ENCODE data around the gene THAP4. TPM values are rescaled to one million over a fixed set of nuclear protein-coding genes. Genes with fewer than 3 reads are reported as not detected.

THAP4 gene
- total RNA-seq, 3 donors from 2014 or later: 35.3 to 45.9 (median 38.1) TPM

- Histone ChIP-seq H3K4me3 (no peak overlapping the region), H3K9me3 (no peaks in the 10 kb centered on the region), H3K27me3 (no peaks in the 10 kb centered on the region), H3K27ac (no peak overlapping the region), H3K4me1 (no peaks in the 10 kb centered on the region), H3K36me3 (no peaks in the 10 kb centered on the region)
- intact Hi-C loops (cut with DNase I; ENCODE audit: low total_unique reads): no loop called here
- TF ChIP-seq POLR2AphosphoS5 (IDR thresholded peaks at IDR 0.05): no peak
- no peak for TF ChIP-seq POLR2A (IDR thresholded peaks at IDR 0.05)
- TF ChIP-seq, protein P1, sequence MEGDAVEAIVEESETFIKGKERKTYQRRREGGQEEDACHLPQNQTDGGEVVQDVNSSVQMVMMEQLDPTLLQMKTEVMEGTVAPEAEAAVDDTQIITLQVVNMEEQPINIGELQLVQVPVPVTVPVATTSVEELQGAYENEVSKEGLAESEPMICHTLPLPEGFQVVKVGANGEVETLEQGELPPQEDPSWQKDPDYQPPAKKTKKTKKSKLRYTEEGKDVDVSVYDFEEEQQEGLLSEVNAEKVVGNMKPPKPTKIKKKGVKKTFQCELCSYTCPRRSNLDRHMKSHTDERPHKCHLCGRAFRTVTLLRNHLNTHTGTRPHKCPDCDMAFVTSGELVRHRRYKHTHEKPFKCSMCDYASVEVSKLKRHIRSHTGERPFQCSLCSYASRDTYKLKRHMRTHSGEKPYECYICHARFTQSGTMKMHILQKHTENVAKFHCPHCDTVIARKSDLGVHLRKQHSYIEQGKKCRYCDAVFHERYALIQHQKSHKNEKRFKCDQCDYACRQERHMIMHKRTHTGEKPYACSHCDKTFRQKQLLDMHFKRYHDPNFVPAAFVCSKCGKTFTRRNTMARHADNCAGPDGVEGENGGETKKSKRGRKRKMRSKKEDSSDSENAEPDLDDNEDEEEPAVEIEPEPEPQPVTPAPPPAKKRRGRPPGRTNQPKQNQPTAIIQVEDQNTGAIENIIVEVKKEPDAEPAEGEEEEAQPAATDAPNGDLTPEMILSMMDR (IDR thresholded peaks at IDR 0.05): no peak
- no peak for DNase-seq (ENCODE audit: low spot score in 2 of 2)
Measured at GRCh38 chr2:241607162-241607885, 29.6 kb downstream of the THAP4 start.

GRCh38 chr2:241606186-241606585 lies 30.8 kb downstream of the THAP4 start:
- DNase-seq (ENCODE audit: low spot score in 2 of 2): no peak
- H3K9me3 ChIP-seq: no peaks in the 10 kb centered on the region
- H3K4me3 ChIP-seq: no peak overlapping the region
- intact Hi-C loops (cut with DNase I; ENCODE audit: low total_unique reads): no loop called here
- H3K36me3 ChIP-seq: peaks cover 8% of the 10 kb centered on the region
- H3K4me1 ChIP-seq: no peaks in the 10 kb centered on the region
- no peak for TF ChIP-seq POLR2AphosphoS5 (IDR thresholded peaks at IDR 0.05)
- TF ChIP-seq, protein P1 (IDR thresholded peaks at IDR 0.05): no peak
- no peak for TF ChIP-seq POLR2A (IDR thresholded peaks at IDR 0.05)
- H3K27ac ChIP-seq: no peak overlapping the region
- H3K27me3 ChIP-seq: no peaks in the 10 kb centered on the region

- no peaks in the 10 kb centered on the region for H3K27me3 ChIP-seq
- H3K4me1 ChIP-seq: no peaks in the 10 kb centered on the region
- no peak overlapping the region for H3K4me3 ChIP-seq
- intact Hi-C loops (cut with DNase I; ENCODE audit: low total_unique reads): no loop called here
- TF ChIP-seq POLR2A (IDR thresholded peaks at IDR 0.05): no peak
- TF ChIP-seq POLR2AphosphoS5 (IDR thresholded peaks at IDR 0.05): no peak
- TF ChIP-seq, protein P1 (IDR thresholded peaks at IDR 0.05): no peak
- H3K27ac ChIP-seq: no peak overlapping the region
- no peak for DNase-seq (ENCODE audit: low spot score in 2 of 2)
- H3K9me3 ChIP-seq: no peaks in the 10 kb centered on the region
- peaks cover 8% of the 10 kb centered on the region for H3K36me3 ChIP-seq
Measured at GRCh38 chr2:241603686-241604085, 33.3 kb downstream of the THAP4 start.

DNA sequence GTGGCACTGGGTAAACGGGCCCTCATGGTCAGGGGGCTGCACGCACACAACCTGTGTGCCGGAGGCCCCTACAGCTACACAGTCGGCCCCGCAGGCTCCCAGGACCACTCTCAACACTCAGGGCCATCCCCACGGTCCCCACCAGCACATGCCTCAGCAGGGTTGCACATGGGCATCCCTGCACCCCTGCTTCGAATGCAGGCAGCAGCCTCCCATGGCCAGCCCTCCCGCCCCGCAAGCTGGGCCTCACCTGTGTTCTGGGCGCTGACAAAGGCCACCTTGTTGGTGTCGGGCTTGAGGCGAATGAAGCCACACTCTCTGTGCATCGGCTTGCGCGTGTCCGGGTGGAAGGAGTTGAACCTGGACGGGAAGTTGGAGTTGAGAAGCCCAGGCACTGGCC lies 34.2 kb downstream of the THAP4 start:
- intact Hi-C loops (cut with DNase I; ENCODE audit: low total_unique reads): no loop called here

GRCh38 chr2:241601841-241602240 lies 35.1 kb downstream of the THAP4 start:
- Histone ChIP-seq H3K9me3 (no peaks in the 10 kb centered on the region), H3K27ac (no peak overlapping the region), H3K4me3 (no peak overlapping the region), H3K36me3 (peaks cover 8% of the 10 kb centered on the region), H3K4me1 (no peaks in the 10 kb centered on the region), H3K27me3 (no peaks in the 10 kb centered on the region)
- DNase-seq (ENCODE audit: low spot score in 2 of 2): no peak
- no peak for TF ChIP-seq POLR2A (IDR thresholded peaks at IDR 0.05)
- no peak for TF ChIP-seq POLR2AphosphoS5 (IDR thresholded peaks at IDR 0.05)
- TF ChIP-seq, protein P1 (IDR thresholded peaks at IDR 0.05): no peak
- intact Hi-C loops (cut with DNase I; ENCODE audit: low total_unique reads): no loop called here

More for the DNA sequence above, 34.2 kb downstream of the THAP4 start:
- Histone ChIP-seq H3K27me3 (no peaks in the 10 kb centered on the region), H3K4me1 (no peaks in the 10 kb centered on the region), H3K27ac (no peak overlapping the region), H3K4me3 (no peak overlapping the region), H3K9me3 (no peaks in the 10 kb centered on the region), H3K36me3 (peaks cover 8% of the 10 kb centered on the region)
- TF ChIP-seq POLR2A (IDR thresholded peaks at IDR 0.05): no peak
- no peak for TF ChIP-seq POLR2AphosphoS5 (IDR thresholded peaks at IDR 0.05)
- TF ChIP-seq, protein P1 (IDR thresholded peaks at IDR 0.05): no peak
- DNase-seq (ENCODE audit: low spot score in 2 of 2): no peak

Measured in breast epithelium (tissue), 4 donors.